KBM-7 (cell line): Measurements from ENCODE around the gene VWA5B1.

Experiments
- DNase-seq: peaks from one replicate; pipeline ENCODE4 v3.0.0-alpha.2; 2015
- in situ Hi-C: fragments of 300-500 bp; cut with MboI; formaldehyde crosslinking; loops from 2 replicates; pipeline ENCODE4 v1.14.3; 2020; ENCODE audit warnings: low sequenced_read_pairs, low pct_unique_long_range_greater_than_20kb, mixed read lengths

Gene VWA5B1

DNA sequence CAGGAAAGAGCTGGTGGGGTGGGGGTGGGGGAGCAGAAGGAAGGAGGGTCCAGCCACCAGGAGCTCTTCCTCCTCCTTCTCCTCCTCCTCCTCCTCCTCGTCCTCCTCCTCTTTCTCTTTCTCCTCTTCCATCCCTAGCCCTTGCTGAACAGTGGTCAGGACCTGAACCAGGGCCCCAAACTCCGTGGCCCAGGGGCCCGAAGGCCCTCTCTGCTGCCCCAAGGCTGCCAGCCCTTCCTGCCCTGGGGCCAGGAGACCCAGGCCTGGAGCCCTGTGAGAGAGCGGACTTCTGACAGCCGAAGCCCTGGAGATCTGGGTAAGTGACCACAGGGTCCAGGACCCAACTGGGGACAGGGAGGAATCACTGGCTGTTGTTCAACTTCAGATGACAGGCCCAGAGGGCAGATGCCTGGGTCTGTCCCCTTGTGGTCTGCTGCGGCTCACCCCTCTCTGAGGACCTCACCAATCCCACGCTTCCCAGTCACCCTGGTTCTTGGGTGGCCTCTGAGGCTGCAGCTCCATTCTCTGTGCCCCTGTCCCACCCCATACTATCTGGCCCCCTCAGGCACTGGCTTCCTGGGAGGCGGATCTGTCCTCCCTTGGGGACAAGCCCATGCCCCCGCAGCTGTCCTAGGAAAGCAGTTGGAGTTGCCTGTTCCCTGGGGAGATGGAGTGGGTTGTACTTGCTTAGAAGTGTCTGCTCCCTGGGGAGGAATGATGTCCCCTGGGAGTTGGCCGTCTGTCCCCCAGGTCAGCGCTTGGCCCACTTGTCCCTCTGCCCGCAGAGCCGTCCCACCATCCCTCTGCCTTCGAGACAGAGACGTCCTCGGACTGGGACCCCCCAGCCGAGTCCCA is 51.8 kb downstream of the VWA5B1 start:
- in situ Hi-C loops = no loop called here
- DNase-seq = no peak

DNA sequence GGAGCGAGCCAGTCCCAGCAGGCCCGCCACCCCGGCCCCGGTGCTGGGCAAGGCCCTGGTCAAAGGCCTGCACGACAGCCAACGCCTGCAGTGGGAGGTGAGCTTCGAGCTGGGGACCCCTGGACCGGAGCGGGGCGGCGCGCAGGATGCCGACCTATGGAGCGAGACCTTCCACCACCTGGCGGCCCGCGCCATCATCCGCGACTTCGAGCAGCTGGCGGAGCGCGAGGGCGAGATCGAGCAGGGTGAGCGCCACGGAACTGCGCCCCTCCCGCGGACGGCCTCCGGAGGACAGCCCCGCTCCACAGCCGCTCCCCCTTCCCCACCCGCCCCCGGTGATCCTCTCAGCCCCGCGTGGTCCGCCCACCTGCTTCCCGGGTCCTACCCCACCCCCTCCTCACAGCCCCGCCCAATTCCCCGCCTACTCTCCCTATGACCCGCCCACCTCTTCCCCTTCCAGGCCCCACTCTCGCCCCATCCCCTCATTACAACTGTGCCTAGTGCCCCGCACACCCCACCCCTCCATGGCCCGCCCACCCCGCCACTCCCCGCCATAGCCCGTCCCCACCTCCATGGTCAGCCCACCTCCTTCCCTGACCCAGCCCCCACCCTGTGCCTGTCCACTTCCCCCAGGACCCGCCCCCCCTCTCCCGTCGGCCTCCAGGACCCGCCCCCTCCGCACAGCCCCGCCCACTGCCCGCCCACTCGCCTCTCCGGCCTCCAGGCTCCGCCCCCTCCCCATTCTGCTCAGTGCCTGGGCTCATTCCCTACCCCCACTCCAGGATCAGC is 52.7 kb downstream of the VWA5B1 start:
- DNase-seq = no peak
- in situ Hi-C loops = no loop called here

DNA sequence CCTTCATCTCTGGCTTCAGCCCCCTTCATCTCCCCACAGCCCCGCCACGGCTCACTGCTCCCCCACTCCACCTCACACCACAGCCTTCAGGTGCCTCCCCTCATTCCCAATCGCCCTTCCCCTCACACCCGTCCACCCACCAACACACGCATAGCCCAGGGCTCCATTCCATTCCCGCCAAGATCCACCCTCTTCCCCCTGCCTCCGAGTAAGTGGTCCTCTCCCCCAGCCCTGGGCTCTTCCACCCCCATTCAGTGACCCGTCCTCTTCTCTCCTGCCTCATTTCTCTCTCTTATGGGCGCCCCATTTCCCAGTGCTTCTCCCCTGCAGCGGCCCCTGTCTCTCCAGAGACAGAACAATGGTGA is 53.2 kb downstream of the VWA5B1 start:
- no peak for DNase-seq
- in situ Hi-C loops = no loop called here

DNA sequence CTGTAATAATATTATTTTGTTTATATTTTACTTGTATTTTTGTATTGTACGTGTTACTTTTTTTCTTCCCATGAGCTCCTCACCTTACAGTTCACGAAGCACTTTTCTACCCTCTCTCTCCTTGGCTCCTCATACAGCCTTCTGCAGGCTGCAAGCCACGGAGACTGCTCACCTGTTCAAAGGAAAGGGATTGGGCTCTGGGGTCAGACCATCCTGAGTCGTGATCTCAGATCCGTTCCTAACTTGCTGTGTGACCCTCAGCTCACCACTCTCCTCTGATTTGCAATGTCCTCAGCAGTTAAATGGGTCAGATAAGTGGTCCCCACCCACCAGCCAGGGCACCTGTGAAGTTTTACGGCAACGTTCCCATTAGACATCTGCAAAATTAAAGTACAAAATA is 54.1 kb downstream of the VWA5B1 start:
- in situ Hi-C loops = no loop called here
- DNase-seq = no peak

DNA sequence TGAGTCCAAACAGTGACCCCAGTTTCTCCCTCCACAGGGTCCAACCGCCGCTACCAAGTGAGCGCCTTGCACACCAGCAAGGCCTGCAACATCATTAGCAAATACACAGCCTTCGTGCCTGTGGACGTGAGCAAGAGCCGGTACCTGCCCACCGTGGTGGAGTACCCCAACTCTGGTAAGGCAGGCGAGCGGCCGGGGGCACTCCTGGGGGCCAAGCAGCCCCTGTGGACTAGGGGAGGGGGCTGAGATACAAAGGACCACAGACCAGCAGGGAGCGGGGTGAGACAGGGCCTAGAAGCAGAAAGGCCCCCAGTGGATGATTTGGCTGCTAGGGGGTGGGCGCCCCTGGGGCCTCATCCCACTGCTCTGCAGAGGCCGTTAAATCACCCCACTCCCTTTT is 54.7 kb downstream of the VWA5B1 start:
- no peak for DNase-seq
- in situ Hi-C loops = no loop called here

DNA sequence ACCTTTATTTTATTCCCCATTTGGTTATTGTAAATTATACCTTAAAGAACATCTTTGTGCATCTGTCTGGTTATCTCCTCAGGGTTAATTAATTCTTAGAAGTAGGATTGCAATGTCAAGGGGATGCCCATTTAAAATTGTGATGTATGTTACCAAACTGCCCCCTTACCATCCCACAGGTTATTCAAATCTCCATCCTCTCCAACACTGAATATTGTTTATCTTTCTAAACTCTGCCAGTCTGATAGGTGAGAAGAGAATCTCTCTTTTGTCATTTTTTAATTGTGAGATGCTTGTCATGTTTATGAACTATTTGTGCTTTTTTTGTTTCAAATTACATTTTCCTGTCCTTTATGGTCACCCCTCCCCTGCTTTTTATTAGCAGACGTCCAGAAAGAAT is 55.8 kb downstream of the VWA5B1 start:
- DNase-seq = no peak
- in situ Hi-C loops = no loop called here

DNA sequence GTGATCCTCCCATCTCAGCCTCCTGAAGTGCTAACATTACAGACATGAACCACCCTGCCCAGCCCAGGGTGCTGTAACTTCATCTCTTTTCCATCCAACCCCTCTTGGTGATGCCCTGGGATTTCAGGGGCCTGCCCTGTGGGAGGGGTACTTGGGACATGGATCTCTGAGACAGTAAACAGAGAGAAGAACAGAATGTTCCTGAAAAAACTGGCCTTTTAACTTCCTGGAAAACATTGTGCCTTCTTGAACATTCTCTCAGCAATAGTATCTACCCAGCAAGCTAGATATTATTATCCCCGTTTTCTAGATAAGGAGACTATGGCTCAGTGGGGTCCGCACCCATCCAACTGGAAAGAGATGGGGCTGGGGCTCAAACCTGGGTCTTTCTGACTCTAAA is 57.0 kb downstream of the VWA5B1 start:
- in situ Hi-C loops = no loop called here
- DNase-seq = no peak

DNA sequence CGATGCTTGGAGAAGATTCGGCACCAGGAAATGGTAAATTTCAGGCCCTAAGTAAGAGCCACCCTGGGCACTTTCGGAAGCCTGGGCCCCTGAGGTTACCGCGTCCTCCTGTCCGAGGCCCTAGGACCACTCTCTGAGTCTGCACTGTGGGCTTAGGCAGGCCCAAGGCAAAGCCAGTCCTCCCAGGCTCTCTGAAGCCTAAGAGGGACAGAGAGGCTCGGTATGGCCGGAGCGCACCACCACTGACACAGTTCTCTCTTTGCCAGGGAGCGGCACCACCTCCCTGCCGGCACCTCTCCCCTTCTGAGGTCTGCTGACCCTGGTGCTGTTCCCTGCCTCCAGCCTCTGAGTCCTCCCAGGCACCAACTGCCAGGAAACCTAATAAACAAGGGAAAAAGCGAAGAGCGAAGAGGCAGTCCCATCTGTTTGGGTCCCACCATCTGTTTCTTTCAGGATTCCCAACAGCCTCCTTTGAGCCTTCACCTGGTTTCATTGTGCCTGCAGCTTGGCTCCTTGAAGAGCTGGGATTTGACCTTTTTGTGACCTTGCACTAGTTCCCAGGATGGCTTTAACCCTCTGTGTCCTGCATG is 57.7 kb downstream of the VWA5B1 start:
- in situ Hi-C loops = no loop called here
- DNase-seq = no peak

DNA sequence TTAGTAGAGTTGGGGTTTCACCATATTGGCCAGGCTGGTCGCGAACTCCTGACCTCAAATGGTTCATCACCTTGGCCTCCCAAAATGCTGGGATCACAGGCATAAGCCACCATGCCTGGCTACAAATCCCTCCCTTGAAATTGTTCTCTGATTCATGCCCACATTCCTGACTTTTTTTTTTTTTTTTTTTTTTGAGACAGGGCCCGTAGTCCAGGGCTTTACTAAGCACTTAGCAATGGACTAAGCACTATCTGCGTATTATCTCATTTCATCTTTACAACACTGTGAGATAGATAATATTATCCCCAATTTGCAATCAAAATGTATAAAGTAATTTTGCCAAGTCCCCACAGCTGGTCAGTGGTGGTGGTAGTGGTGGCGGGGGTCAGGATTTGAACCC is 58.9 kb downstream of the VWA5B1 start:
- in situ Hi-C loops = no loop called here
- DNase-seq = no peak

DNA sequence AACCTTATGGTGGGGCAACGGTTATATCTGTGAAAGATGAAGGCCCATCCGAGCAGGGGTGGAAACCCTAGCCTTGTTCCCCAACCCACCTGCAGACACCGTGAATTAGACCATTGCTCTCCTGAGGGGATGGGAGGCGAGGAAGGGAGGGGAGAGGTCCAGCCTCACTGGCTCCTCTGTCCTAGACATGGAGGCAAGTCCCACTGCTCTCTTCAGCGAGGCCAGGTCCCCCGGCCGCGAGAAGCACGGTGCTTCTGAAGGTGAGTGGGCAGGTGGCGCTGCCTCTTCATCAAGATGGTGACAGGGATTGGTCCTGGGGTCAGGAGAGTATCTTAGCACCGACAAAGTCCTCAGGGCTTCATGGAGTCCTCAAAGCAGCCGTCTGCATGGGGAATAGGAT is 59.3 kb downstream of the VWA5B1 start:
- DNase-seq = no peak
- in situ Hi-C loops = no loop called here

DNA sequence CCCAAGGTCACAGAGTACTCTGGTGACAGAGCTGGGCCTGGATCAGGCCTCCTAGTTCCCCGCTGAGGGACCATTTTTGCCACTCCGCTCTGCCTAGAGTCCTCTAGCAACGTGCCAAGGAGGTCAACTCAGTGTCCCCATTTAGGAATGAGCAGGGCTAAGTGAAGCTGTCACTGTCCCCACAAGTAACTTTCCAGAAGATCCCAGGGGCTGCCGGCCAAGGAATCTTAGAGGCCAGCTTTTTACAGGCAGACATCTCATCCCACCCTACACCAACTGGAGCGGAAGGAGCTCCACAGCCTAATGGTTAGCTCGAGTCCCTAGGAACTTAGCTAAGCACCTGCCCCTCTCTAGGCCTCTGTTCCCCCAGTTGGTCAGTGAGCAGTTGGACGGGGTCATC is 59.7 kb downstream of the VWA5B1 start:
- no peak for DNase-seq
- in situ Hi-C loops = no loop called here

DNA sequence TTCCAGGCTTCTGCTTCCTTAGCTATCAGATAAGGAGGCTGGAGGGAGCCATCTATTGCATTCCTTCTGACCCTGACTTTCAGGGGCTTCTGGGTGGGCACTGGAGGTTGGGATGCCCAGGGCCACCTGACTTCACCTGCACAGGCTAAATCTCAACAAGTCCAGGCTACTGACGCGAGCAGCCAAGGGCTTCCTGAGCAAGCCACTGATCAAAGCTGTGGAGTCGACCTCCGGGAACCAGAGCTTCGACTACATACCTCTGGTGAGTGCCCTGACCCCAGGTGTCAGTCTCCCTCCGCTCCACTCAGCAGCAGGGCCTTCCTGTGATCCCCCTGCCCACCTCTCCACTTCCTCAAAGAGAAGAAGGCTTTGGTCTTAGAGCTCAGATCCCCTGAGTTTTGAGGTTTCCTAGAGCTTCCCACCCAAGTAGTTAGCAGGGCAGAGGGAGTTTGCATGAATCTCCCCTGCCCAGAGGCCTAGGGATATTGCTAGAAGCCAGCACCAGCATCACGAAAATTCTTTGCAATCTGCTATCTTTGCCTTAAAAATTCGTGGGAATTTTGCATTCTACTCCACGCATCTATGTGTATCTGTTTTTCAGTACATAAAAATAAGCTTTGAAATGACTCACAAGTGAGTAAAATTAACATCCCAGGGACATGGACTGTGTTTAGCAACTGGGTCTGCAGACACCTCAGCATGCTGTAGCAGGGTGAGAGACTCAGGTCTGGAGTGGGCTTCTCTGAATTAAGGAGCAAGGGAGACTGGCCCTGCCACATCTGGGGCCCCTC is 61.4 kb downstream of the VWA5B1 start:
- no peak for DNase-seq
- in situ Hi-C loops = no loop called here

DNA sequence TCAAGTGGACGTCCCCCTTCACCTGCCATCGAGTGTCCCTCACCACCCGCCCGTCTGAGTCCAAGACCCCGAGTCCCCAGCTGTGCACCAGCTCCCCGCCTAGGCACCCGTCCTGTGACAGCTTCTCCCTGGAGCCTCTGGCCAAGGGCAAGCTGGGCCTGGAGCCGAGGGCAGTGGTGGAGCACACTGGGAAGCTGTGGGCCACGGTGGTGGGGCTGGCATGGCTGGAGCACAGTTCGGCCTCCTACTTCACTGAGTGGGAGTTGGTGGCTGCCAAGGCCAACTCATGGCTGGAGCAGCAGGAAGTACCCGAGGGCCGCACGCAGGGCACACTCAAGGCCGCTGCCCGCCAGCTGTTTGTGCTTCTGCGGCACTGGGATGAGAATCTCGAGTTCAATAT is 63.2 kb downstream of the VWA5B1 start:
- in situ Hi-C loops = no loop called here
- no peak for DNase-seq

DNA sequence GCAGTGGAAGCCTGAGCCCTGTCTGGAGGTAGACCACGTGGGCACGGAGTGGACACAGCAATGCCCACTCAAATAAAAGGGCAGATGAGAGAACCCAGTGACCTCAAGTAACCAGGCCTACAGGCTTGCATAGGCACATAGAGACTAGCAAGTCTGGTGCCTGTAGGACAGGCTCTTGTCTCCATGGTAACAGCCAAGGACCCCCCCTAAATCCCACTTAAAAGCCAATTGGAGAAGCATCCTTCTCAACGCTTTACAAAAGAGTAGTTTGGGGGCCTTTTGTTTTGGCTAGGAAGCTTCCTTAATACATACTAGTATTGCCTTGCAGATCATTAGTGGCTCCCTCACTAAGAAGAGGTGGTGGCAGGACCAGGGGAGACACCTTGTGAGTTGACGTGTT is 63.9 kb downstream of the VWA5B1 start:
- DNase-seq = no peak
- in situ Hi-C loops = no loop called here

DNA sequence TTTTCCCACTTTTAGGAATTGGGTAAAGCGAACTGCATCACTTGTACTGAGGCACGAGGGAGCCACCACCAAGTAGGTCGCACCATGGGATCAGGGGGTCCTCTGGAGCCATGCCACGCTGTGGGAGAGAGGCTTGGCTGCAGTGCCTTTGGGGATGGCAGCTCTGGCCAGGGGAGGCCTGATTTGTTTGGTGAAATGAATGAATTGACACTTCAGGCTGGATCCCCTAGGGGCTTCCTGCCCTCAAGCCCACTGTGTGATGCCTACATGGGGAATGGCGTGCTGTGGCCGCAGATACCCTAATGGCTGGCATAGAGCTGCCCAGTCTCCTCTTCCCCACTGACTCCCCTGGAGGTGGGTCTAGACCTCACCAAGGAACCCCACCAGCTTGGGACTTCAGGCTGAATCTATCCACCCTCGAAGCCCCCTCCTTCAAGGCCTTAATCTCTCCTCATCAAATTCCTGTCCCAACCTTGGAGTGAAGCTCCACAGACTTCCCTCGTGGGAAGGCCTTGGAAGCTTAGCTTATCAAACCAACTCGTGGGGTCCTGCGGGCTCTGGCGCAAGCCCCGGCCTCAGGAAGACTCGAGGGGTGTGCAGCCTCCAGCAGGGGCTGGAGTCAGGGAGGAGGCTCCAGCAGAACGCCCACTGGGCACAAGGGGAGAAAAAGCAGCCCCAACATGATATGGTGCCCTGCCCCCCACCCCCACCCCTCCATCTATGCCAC is 64.6 kb downstream of the VWA5B1 start:
- in situ Hi-C loops = no loop called here
- no peak for DNase-seq

DNA sequence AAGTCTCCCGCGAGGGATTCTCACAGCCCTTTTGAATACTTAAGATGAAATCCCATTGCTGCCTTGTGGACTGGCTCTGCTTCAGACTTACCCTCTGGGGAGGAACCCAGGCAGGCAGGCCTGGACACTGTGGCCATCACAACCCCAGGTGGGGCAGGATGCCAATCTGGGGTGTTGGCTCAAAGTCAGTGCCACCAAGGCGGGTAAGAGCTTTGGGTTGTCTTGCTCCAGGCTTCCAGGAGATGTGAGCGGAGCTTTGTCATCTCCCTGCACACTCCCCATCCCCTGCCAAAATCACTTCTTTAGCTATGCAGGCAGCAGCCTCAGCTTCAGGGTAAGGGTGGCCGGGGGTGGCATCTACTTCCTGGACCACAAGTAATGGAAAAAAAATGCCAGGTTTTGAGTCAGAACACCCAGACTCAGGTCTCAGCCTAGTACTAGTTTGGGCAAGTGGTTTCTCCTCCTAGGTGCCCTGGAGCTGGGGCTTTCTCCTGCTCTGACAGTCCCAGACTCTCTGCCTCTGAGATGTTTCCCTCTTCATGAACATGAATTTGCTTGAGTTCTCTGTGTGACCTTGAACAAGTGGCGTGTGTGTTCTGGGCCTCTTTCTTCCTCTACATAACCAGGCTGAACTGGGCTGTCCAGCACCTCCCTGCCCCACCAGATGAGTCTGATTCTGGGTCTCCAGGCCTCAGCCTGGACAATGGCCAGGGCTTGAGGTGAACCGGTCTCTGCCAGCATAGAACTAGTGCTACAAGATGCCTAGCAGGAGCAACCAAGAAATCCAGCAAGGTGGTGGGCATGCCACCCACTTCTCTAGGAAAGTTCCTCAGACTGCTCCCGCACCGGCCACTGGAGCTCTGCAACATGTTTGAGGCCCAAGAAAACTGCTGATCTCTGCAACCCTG is 65.4 kb downstream of the VWA5B1 start:
- no peak for DNase-seq
- in situ Hi-C loops = no loop called here

DNA sequence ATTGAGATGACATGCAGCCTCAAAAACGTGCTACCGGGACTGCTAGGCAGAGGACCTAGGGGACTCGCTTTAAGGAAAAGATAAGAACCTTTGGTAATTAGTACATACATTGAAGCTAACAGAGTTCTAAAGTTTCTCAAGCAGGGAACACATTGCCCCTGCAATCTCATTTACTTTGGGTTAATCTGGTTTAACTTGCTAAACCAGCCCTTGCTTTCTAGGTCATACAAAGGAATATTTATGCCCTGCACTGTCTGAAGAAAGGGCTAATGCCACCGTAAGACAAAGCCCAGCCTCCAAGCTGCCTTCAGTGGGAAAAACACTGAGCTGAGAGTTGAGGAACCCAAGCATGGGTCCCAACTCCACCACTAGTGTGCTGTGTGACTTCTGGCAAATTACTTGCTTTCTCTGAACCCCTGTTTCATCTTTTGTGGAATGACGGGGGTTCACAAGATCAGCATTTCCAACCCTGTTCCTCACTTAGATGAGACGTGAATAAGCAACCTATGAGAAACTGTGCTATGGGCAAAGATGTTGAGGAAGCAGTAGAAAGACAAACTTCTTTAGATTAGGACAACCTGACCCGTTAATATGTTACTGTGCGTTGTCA is 66.3 kb downstream of the VWA5B1 start:
- in situ Hi-C loops = no loop called here
- DNase-seq = no peak

DNA sequence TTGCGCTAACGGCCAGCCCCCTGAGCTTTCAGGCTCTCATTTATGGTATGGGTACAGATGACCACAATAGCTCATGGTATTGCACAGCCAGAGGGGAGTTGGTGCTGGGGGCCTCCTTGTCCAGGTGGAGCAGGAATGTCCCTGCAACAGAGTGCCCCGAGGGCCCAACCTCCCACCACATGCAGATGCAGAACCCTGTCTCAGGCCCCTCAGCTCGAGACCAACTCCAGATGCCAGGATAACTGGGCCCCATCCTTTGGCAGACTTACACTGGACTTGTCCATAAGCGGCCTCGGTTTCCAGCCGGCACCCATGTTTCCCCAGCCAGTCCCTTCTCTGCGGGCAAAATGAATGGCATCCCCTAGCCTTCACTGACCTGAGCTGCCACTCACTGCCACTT is 67.1 kb downstream of the VWA5B1 start:
- in situ Hi-C loops = no loop called here
- DNase-seq = no peak
